Neural crest cell (in vitro differentiated cells): ENCODE measurements around the gene ABI2. TPM values are rescaled to one million over a fixed set of nuclear protein-coding genes. Genes with fewer than 3 reads are reported as not detected.
"Not testable (repeated sequence)": the region's sequence is repeated elsewhere in the genome, so short reads cannot be mapped to it uniquely, and the experiment has no call there.

Experiments used
- DNase-seq: peaks from one replicate; pipeline ENCODE4 v3.0.0; 2021; ENCODE audit warnings: low read depth, mixed read lengths, low spot score
- H3K27ac Mint-ChIP-seq: one replicate; pipeline ENCODE4 v1.8.0; 2021; ENCODE audit warnings: mild to moderate bottlenecking, mixed read lengths; ENCODE audit not compliant: unreplicated experiment
- H3K27me3 Mint-ChIP-seq: 2 replicates; pipeline ENCODE4 v1.8.0; 2021; ENCODE audit warnings: low read depth, mild to moderate bottlenecking, mixed read lengths
- H3K36me3 Mint-ChIP-seq: 2 replicates; pipeline ENCODE4 v1.8.0; 2021; ENCODE audit warnings: low read depth, mild to moderate bottlenecking, mixed read lengths
- H3K4me1 Mint-ChIP-seq: 2 replicates; pipeline ENCODE4 v1.8.0; 2021; ENCODE audit warnings: mixed read lengths
- H3K4me3 Mint-ChIP-seq: one replicate; pipeline ENCODE4 v1.8.0; 2021; ENCODE audit warnings: mild to moderate bottlenecking, mixed read lengths
- H3K9me3 Mint-ChIP-seq: 2 replicates; pipeline ENCODE4 v1.8.0; 2021; ENCODE audit warnings: mixed read lengths
- total RNA-seq: library from RNA; stranded (reverse); gene quantifications from 2 replicates; pipeline ENCODE4 v1.2.1, GENCODE V29; 2021
- TF ChIP-seq, protein P1 (sequence below): fragments of 200-600 bp; sonication (generic); conservative IDR thresholded peaks from 2 replicates; pipeline ENCODE4 v1.5.0; 2021; ENCODE audit warnings: antibody characterized with exemption, mild to moderate bottlenecking

The ABI2 gene
- total RNA-seq, 1 donor from 2014 or later, result 147 TPM

DNA sequence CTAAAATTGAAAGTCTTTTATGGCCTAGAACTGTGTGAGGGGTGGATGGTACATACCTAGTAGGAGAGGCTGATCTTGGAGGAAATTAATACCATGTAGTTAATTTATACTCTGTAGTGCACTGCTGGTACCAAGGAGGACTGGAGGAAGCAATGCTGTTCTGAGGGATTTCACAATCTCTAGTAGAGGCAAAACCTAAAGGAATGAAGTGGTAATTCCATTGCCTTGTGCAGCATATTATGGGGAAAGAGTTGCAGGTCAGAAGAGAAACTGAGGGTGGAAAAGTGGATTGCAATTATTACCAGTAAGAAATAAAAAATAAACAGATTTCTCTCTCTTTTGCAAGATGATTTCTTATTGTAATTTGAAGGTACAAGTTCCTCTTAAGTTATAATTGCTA is 2.2 kb downstream of the ABI2 start:
- Mint-ChIP-seq H3K4me3 (peak overlapping the region; percentile 95), H3K27ac (no peak overlapping the region), H3K9me3 (no peaks in the 10 kb centered on the region), H3K27me3 (peaks cover 4% of the 10 kb centered on the region), H3K4me1 (peaks cover 37% of the 10 kb centered on the region), H3K36me3 (peaks cover 7% of the 10 kb centered on the region)
- no peak for DNase-seq
- TF ChIP-seq, protein P1, sequence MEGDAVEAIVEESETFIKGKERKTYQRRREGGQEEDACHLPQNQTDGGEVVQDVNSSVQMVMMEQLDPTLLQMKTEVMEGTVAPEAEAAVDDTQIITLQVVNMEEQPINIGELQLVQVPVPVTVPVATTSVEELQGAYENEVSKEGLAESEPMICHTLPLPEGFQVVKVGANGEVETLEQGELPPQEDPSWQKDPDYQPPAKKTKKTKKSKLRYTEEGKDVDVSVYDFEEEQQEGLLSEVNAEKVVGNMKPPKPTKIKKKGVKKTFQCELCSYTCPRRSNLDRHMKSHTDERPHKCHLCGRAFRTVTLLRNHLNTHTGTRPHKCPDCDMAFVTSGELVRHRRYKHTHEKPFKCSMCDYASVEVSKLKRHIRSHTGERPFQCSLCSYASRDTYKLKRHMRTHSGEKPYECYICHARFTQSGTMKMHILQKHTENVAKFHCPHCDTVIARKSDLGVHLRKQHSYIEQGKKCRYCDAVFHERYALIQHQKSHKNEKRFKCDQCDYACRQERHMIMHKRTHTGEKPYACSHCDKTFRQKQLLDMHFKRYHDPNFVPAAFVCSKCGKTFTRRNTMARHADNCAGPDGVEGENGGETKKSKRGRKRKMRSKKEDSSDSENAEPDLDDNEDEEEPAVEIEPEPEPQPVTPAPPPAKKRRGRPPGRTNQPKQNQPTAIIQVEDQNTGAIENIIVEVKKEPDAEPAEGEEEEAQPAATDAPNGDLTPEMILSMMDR, result no peak

DNA sequence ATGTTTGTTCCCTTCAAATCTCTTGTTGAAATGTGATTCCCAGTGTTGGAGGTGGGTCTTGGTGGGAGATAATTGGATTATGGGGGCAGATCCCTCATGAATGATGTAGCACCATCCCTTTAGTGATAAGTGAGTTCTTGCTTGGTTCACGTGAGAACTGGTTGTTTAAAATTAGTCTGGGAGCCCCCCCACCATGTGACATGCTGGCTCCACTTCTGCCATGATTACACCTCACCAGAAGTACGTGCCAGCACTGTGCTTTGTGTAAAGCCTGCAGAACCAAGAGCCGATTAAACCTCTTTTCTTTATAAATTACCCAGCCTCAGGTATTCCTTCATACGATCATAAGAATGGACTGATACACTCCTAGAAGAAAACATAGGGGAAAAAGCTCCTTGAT is 10.1 kb downstream of the ABI2 start:
- Mint-ChIP-seq H3K4me1 (peaks cover 39% of the 10 kb centered on the region), H3K27ac (peak overlapping the region; percentile 81), H3K9me3 (no peaks in the 10 kb centered on the region), H3K36me3 (peaks cover 8% of the 10 kb centered on the region), H3K27me3 (no peaks in the 10 kb centered on the region), H3K4me3 (no peak overlapping the region)
- TF ChIP-seq, protein P1, result no peak
- DNase-seq, result no peak

DNA sequence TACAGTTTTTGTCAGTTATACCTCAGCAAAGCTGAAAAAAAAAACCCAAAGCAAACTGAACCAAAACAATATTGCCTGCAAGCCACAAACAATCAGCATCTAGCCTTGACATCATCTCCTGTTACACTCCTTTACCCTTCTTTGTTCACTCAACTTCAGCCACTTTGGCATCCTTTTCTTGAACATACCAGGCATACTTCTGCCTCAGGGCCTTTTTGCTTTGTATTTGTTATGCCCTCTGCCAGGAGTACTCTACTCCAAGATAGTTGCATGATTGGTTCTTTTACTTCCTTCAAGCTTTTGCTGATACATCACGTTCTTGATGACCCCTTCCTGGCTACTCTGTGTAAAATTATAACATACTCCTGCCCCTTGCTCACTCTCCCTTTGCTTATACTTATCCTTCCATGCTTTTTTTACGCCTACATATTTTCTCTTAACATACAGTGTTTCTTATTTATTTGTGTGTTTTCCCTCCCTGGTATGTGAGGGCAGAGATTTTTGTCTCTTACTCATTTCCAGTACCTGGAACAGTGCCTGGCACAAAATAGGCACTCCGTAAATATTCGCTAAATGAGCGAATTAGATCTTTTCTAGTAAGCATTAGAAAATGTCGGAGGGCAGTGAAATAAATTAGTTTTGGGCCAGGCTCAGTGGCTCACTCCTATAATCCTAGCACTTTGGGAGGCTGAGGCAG is 12.7 kb downstream of the ABI2 start:
- Mint-ChIP-seq H3K4me3 (no peak overlapping the region), H3K36me3 (peaks cover 14% of the 10 kb centered on the region), H3K9me3 (no peaks in the 10 kb centered on the region), H3K27ac (peak overlapping the region; percentile 60), H3K27me3 (no peaks in the 10 kb centered on the region), H3K4me1 (peaks cover 38% of the 10 kb centered on the region)
- TF ChIP-seq, protein P1, result no peak
- DNase-seq, result no peak

DNA sequence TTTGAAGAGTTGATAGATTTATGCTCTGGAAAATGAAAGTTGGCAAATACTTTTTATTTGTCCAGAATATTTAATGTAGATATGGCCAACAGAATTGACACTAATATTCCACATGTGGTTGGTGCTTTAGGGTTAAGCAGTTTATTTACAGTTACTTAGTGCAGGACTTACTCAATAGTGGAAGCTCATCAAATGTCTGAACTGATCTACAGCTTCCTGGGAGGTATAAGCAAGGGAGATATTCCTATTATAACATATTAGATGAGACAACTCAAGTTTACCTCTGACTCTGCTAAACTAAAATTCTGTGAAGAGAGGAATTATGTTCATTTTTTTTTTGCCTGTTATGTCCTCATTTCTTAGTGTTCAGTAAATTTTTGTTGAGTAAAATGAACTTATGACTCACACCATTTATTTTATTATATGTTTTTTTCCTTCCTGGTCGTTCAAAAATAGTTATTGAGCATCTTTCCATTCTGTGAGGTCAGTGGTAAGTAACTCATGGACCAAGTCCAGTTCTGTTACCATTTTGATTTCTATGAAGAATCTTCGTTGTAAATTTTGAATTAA is 13.6 kb downstream of the ABI2 start:
- peaks cover 17% of the 10 kb centered on the region for H3K36me3 Mint-ChIP-seq
- H3K4me3 Mint-ChIP-seq, result no peak overlapping the region
- peaks cover 43% of the 10 kb centered on the region for H3K4me1 Mint-ChIP-seq
- peak overlapping the region; percentile 45 for H3K27ac Mint-ChIP-seq
- TF ChIP-seq, protein P1, result no peak
- DNase-seq, result no peak
- no peaks in the 10 kb centered on the region for H3K27me3 Mint-ChIP-seq
- H3K9me3 Mint-ChIP-seq, result no peaks in the 10 kb centered on the region

DNA sequence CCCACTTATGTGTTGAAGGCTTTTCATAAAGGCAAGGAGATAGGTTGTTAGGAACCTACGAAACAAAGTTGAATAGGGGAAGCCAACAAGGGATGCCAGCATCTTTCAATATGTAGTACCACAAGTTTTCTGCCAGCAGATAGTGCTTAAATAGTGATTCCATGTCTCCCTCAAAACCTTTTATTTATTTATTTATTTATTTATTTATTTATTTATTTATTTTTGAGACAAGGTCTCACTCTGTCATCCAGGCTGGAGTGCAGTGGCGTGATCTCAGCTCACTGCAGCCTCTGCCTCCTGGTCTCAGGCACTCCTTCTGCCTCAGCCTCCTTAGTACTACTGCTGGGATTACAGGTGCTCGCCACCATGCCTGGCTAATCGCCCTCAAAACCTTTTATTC is 14.2 kb downstream of the ABI2 start:
- not testable (repeated sequence) for H3K27me3 Mint-ChIP-seq, DNase-seq, H3K4me3 Mint-ChIP-seq, H3K9me3 Mint-ChIP-seq
- peaks cover 42% of the 10 kb centered on the region for H3K4me1 Mint-ChIP-seq
- peak overlapping the region; percentile 45 for H3K27ac Mint-ChIP-seq
- H3K36me3 Mint-ChIP-seq, result peaks cover 17% of the 10 kb centered on the region

DNA sequence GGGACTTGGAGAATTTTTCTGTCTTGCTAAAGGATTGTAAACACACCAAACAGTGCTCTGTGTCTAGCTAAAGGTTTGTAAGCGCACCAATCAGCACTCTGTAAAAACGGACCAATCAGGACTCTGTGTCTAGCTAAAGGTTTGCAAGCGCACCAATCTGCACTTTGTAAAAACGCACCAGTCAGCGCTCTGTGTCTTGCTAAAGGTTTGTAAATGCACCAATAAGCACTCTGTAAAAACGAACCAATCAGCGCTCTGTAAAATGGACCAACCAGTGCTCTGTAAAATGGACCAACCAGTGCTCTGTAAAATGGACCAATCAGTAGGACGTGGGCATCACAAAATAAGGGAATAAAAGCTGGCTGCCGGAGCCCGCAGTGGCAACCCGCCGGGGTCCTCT is 16.5 kb downstream of the ABI2 start:
- TF ChIP-seq, protein P1, result no peak
- Mint-ChIP-seq H3K27me3 (no peaks in the 10 kb centered on the region), H3K4me3 (no peak overlapping the region), H3K4me1 (peaks cover 30% of the 10 kb centered on the region), H3K36me3 (peaks cover 17% of the 10 kb centered on the region), H3K9me3 (no peaks in the 10 kb centered on the region), H3K27ac (no peak overlapping the region)
- no peak for DNase-seq
